ENCODE measurements around the gene CTSG.
"Not testable (repeated sequence)": the region's sequence is repeated elsewhere in the genome, so short reads cannot be mapped to it uniquely, and the experiment has no call there.

Gene CTSG, protein sequence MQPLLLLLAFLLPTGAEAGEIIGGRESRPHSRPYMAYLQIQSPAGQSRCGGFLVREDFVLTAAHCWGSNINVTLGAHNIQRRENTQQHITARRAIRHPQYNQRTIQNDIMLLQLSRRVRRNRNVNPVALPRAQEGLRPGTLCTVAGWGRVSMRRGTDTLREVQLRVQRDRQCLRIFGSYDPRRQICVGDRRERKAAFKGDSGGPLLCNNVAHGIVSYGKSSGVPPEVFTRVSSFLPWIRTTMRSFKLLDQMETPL

DNA sequence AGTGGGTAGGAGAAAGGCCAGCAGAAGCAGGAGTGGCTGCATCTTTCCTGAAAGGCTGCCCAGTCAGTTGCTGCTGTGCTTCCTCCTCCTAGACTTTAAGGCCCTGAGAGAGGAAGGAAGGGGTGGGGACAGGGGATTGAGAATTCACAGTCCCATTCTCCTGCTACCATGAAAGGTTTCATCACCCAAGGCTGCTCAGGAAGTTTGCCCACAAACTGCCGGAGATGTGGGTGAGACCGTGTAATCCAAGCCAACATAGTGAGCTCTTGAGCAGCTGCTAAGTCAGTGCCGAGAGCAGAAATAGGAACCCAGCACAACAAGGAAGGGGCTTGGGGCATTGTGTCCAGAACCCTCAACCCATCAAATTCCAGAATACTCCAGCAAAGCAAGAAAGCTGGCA is at the start of gene CTSG:
Gene CTSG, minus strand, starts transcription at position 69 of the 400 bp plus-strand sequence. Its CDS starts 27 bp downstream, at position 42.
- no peak for DNase-seq (ENCODE audit: low read depth)

DNA sequence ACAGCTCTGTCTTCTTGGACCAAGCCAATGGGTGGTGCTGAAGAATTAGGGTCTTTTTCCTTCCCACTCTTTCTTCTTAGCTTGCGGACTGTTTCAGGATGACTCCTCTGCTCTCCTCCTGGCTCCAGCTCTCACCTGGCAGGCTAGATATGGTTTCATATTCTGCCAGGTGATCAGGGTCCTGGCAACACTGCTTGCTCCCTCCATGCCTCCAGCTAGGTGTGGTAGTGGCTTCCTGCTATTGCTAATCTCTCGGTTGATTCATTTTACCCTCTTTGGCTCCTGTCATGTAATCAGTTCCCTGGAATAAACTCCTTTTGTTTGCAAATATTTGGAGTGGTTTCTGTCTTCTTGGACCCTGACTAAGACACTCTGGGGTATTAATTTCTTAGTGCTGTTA is 37.7 kb upstream of the CTSG start:
- no peak for DNase-seq (ENCODE audit: low read depth)

DNA sequence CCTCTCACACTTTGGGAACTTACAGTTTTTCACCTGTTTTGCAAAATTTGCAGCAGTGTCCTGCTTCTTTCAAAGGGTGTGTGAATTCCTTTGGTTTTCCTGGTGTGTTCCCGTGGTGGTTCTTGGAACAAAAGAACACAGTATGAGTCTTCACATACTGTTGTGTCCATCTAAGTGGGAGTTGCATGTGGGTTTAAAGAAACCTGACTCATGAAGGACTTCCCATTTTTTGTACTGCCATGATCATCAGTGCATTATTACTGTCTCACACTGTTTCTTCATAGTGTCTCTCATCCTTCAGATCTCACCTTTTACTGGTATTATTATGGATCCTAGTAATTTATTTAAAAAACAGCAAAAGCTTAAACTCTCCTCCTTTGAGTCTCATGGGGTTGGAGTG is 37.2 kb upstream of the CTSG start:
- DNase-seq (ENCODE audit: low read depth) = no peak

DNA sequence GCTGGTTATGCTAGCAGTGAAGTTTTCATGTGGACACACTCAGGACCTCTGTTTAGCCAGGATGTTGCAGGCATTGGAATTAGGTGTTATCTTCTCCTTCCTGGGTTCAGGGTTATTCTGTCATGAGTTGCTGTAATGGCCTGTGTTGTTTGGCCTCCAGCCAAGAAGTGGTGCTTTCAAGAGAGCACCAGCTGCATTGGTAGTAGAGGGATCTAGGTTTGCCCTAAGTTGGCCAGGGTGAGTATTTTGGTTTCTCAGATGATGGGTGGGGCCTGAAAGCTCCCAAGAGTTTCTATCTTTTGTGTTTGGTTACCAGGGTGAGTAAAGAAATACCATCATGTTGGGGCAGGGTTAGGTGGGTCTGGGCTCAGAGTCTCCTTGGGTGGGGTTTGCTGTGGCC is 36.1 kb upstream of the CTSG start:
- no peak for DNase-seq (ENCODE audit: low read depth)

DNA sequence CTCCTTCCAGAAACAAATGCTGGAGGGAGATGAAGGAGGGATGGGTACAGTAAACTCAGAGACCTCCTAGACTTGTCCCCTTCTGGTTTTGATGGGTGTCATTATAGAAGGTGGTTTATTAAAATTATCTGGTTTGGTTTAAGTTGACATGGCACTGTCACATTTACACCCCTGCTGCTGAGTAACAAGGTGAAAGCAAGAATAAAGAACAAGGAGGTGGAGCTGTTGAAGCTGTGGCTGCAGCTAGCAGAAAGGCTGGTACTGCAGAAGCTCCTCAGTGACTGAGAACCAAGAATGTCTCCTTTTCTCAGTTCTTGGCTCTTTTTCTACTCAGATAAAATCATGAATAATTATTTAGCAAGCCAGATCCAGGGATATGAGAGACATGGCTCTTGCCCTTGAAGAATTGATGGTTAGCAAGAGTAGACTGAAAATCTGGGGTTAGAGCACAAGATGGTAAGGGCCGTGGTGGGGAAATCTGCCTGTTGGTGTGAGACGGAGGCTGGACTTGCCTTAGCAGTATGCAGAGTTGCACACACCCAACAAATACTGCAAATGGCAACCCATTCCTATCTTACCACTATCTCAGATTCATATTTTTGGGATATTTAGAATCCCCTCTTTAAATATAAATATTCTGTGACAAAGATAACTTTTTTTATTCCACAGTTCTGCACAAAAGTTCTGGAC is 33.8 kb upstream of the CTSG start, which contains the start of gene GZMH:
Gene GZMH, minus strand, starts transcription at position 31 of the 690 bp plus-strand sequence. CDS start 72 bp downstream, outside the sequence.
- no peak for DNase-seq (ENCODE audit: low read depth)

DNA sequence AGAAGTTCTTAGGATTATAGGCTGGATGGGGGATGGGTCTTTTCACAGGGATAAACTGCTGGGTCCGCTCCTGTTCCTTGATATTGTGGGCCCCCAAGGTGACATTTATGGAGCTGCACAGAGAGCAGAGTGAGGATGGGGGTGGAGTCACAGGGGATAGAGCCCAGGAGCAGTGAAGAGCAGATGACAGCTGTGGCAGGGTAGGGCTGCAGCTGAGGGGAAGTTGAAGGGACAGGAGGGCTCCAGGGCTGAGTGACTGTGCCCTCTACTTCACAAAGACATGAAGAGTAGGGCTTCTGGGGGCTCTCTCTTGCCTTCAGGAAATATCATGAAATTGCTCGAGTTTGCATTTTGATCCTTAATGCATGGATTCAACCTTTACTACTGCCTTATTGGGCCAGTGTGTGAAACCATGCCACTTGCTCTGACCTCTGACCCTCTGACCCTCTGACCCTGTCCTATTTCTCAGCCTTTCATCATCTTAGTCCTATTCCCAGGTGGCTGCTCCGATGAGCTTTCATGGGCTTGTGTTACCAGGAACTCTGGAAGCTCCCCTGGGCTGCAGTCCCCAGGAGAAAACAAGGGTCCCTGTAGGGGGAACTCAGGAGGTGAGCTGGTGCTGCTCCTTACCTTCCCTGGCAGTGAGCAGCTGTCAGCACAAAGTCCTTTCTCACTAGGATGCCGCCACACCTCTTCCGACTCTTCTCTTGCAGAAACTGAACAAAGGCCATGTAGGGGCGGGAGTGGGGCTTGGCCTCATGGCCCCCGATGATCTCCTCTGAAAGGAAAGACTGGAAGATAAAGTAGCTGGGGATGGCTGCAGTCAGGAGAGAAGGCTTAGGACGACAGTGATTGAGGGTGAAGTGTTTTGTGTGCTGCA is 31.8 kb upstream of the CTSG start:
- no peak for DNase-seq (ENCODE audit: low read depth)

DNA sequence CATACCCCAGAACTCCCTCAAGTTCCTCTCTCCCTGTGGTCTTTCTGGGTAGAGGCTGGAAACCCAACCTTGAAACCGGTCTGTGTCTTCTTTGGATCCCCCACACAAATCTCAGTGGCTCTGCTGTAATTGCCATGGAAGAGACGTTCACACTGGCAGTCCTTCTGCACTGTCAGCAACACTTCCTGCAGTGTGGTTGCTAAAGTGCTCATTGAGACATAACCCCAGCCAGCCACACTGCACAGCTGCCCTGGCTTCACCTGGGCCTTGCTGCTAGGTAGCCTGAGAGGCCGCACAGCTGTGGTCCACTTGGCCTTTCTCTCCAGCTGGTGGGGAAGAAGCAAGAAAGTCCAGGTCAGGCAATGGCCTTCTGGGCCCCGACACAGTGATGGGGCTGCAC is 31.0 kb upstream of the CTSG start:
- DNase-seq (ENCODE audit: low read depth) = no peak

DNA sequence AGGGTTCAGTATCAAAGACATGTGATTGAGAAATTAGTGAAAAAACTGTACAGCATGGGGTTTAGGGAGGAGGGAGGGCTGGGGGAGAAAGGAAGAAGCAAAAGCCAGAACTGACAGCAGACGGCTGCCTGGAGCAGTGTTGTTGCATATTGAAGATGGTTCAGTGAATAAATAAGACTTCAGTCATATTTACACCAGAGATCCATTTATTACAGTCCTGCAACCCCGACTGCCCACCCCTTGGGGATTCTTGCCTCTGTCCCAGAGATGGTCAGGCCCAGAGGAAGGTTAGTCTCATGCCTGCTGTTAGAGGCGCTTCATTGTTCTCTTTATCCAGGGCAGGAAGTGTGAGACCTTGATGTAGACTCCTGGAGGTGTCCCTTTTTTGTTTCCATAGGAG is 30.2 kb upstream of the CTSG start:
- no peak for DNase-seq (ENCODE audit: low read depth)

DNA sequence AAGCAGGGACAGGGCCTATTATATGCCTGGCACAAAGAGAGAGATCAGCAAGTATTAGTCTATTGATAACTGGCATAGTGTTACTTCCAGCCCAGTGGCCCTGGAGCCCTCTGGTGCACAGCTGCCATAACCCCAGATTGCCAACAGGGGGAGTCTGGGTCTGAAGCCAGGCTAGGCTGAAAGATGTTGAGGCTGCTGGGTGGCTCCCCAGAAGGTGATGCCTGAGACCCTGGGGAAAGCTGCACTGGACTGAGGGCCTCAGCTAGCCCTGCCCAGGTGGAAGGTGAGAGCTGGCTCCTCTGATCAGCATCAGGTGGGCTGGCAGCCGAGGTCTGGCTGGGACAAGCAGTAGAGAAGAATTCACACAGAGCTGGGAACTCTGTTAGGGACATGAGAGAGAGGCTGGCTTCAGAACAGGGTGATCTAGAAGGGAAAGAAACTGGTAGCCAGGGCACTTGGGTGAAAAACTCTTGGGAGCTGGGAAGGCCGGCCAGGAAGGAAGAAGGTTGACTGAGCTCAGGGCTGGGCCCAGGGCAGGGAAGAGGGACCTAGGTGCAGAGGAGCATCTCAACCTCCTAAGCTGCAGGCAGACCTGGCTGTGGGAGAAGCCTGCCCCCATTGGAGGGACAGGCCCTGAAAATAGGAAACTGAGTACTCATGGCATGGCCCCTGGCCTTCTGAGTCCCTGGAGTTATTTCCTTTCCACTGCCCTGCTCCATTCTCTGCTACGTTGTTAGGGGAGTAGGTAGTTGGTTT is 29.6 kb upstream of the CTSG start:
- DNase-seq (ENCODE audit: low read depth) = peak; percentile 41

DNA sequence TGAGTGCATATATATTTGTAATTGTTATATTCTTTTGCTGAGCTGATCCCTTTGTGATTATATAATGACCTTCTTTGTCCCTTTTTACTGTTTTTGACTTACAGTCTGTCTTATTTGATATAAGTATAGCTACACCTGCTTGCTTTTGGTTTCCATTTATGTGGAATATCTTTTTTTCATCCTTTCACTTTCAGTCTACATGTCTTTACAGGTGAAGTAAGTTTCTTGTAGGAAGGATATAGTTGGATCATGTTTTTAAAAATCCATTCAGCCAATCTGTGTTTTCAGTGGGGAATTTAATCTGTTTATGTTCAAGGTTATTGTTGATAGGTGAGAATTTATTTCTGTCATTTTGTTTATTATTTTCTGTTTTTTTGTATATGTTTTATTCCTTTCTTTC is 21.4 kb upstream of the CTSG start:
- no peak for DNase-seq (ENCODE audit: low read depth)

DNA sequence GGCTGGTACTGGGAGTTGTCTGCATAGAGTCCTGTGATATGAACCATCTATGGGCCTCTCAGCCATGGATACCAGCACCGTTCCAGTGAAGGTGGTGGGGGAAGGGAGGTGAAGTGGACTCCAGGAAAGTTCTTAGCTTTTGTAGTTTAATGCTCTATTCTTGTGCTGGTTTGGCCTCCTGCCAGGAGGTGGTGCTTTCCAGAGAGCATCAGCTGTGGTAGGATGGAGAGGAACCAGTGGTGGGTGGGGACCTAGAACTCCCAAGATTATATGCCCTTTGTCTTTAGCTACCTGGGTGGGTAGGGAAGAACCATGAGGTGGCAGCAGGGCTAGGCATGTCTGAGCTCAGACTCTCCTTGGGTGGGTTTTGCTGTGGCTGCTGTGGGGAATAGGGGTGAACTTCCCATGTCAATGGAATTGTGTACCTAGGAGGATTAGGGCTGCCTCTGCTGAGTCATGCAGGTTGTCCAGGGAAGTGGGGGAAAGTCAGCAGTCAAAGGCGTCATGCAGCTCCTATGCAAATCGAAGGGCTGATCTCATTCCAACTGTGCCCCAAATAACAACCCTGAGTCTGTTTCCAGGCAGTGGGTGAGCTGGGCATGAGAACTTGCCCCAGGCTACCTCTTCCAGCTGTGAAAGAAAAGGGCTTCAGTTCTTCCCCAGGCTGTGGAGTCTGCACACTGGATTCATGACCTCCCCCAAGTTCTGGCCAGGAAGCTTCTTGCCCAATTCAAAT is 19.2 kb upstream of the CTSG start:
- DNase-seq (ENCODE audit: low read depth) = no peak

DNA sequence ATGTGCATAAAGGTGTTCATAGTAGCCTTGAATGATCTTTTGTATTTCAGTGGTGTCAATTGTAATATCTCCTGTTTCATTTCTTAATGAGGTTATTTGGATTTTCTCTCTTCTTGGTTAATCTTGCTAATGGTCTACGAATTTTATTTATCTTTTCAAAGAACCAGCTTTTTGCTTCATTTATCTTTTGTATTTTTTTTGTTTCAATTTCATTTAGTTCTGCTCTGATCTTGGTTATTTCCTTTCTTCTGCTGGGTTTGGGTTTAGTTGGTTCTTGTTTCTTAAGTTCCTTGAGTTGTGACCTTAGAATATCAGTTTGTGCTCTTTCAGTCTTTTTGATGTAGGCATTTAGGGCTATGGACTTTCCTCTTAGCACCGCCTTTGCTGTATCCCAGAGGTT is 15.0 kb upstream of the CTSG start:
- not testable (repeated sequence) for DNase-seq (ENCODE audit: low read depth)

DNA sequence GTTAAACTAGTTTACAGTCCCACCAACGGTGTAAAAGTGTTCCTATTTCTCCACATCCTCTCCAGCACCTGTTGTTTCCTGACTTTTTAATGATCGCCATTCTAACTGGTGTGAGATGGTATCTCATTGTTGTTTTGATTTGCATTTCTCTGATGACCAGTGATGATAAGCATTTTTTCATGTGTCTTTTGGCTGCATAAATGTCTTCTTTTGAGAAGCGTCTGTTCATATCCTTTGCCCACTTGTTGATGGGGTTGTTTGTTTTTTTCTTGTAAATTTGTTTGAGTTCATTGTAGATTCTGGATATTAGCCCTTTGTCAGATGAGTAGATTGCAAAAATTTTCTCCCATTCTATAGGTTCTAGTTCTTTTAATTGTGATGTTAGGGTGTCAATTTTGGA is 8.4 kb upstream of the CTSG start:
- not testable (repeated sequence) for DNase-seq (ENCODE audit: low read depth)

DNA sequence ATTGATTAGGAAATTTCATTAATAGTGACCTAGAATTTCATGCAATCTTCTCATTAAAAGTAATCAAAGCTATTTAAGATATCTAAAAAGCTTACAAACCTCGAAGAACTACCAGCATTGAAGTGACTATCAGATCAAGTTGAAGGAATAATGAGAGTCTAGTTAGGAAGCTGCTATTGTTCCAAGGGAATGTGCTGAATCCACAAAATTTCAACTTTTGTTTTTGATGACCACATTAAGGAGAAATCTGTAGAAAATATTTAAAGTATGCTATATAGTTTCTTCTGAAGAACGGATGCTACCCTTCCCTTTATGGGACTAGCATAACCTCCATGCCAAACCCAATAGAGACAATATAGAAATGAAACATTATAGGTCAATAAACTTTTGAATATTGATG is 2.5 kb upstream of the CTSG start:
- no peak for DNase-seq (ENCODE audit: low read depth)

DNA sequence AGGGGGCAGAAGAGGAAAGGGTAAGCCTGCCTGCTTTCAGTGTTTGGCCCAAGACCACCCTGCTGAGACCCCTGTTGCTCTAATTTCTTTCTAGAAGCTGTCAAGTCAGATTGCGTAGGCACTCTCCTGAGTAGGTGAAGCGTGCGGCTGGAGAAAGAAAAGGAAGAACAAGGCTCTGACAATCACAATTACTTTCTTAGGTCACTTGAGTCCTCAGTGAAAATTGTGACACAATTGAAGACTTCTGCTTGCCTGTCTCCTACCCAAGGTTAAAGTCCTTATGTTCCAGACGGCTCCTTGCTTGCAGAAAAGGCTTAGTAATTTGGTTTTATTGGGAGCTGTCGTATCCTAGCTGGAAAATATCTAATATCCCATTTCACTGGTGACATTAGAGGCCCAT is 721 bp upstream of the CTSG start:
- no peak for DNase-seq (ENCODE audit: low read depth)

DNA sequence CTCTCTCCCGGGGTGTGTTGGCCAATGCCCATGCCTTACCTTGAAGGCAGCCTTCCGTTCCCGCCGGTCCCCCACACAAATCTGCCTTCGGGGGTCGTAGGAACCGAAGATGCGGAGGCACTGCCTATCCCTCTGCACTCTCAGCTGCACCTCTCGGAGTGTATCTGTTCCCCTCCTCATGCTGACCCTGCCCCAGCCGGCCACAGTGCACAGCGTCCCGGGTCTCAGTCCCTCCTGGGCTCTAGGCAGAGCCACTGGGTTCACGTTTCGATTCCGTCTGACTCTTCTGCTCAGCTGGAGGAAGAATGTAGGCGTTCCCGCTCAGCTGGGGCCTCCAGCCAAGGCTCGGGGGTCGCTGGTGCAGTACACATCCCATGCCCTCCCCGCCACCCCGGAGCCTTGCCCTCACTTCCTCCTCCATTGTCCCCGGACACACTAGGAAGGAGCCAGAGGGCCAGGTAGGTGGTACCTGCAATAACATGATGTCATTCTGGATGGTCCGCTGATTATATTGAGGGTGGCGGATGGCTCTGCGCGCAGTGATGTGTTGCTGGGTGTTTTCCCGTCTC is 1.8 kb downstream of the CTSG start:
- DNase-seq (ENCODE audit: low read depth) = no peak

DNA sequence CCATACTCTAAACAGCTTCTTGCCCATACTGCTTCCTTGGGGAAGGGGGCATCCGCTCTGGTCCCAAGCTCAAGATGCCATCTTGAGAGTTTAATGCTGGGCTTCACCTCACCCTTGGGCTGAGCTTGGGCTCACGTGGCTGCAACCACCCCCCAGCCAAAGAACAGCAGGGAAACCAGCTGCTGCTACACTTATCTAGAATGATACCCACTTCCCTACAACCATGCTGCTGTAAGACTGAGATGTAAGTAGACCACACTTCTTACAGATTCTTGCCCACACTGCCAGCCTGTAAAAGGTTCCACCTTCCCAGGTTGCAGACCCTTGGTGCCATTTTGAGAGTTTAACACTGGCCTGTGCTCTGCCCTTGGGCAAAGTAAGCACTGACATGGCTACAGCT is 9.7 kb downstream of the CTSG start:
- no peak for DNase-seq (ENCODE audit: low read depth)

DNA sequence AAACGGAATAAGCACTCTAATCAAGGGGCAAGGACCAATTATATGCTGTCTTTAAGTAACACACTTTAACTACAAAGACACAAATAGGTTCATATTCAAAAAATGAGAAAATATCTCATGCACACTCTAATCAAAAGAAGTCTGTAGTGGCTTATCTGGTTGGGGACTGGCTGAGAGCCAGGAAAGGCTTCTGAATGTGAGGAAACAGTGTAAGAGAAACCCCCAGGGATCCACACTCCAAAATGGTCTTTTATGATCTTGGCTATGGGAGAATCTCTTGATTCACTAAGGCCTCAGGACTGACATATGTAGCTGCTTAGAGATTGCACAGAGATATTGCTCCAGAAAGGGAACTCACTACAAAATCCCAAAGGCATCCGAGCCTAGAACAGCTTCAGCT is 10.3 kb downstream of the CTSG start:
- DNase-seq (ENCODE audit: low read depth) = no peak

DNA sequence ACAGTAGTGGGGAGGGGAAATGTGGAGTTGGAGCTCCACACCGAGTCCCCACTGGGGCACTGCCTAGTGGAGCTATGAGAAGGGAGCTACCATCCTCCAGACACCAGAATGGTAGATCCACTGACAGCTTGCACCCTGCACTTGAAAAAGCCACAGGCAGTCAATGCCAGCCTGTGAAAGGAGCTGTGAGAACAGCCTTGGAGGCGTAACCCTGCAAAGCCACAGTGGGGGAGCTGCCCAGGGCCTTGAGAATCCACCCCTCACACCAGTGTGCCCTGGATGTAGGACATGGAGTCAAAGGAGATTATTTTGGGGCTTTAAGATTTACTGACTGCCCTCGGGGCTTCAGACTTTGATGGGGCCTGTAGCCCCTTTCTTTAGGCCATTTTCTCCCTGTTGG is 12.5 kb downstream of the CTSG start:
- no peak for DNase-seq (ENCODE audit: low read depth)

DNA sequence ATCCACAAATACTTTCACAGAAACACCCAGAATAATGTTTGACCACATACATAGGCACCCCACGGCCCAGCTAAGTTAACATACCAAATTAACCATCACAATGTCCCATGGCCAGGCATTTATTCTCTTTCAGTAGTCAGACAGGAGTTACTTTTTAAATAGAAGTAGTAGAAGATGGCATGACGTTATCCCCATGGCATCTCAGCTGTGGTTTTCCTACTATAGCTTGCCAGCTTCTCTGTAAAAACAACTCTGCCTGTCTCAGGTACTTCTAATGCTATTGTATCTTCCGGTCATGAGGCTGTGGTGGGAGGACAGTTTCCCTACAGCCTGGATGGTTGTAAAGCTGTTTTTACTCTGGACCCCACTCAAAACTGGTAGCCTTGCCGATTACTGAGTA is 19.3 kb downstream of the CTSG start:
- no peak for DNase-seq (ENCODE audit: low read depth)

DNA sequence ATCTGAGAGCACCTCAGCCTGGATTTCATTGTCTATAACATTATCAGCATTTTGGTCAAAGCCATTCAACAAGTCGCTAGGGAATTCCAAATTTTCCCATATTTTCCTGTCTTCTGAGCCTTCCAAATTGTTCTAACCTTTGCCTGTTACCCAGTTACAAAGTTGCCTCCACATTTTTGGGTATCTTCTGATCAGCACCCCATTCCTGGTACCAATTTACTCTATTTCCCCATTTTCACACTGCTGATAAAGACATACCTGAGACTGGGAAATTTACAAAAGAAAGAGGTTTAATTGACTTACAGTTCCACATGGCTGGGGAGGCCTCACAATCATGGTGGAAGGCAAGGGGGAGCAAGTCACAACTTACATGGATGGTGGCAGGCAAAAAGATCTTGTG is 27.0 kb downstream of the CTSG start:
- not testable (repeated sequence) for DNase-seq (ENCODE audit: low read depth)

Data from activated T-helper 9 cell treated with anti-CD3 and anti-CD28 coated beads, Interleukin-2, amount 50 U/mL, for 16 hours (primary cell).